ENCODE data around the gene KNSTRN.

KNSTRN gene

GRCh38 chr15:40435710-40436089, 53.2 kb downstream of the KNSTRN start:
- no peak for DNase-seq

DNA sequence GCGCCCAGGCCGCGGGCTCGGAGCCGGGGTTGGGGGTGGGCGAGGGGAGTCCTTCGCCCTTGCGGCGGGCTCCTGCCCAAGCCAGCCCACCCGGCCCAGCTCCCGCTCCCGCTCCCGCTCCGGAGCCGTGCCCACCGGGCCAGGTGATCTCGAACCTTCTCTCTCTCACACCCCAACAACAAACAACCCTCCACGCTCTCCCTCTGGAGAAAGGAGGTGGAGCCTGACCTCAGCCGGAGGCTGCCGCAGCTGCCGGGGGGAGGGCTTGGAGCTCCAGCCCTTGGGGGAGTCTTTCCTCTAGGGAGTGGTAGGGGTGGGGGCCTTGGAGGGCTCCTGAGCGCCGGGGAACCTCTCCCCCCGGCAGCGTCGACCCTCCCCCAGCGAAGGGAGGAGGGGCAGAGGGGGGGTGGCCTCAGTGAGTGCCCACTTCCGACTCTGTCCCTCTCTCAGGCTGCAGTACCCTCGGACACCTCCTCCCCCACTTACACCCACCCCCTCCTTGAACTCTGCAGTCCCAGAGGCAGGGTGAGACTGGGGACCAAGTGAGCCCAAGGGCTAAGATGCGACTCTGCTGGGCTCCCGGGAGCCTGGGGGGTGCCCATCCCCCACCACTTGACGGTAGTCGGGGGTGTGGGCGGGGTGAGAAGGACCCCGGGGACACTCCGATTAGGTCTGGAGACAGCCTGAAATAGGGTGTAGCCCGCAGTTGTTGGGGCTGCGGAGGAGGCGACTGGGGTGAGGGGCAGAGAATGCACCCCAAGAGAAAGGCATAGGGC, 53.8 kb downstream of the KNSTRN start:
- peak; percentile 60 for DNase-seq

DNA sequence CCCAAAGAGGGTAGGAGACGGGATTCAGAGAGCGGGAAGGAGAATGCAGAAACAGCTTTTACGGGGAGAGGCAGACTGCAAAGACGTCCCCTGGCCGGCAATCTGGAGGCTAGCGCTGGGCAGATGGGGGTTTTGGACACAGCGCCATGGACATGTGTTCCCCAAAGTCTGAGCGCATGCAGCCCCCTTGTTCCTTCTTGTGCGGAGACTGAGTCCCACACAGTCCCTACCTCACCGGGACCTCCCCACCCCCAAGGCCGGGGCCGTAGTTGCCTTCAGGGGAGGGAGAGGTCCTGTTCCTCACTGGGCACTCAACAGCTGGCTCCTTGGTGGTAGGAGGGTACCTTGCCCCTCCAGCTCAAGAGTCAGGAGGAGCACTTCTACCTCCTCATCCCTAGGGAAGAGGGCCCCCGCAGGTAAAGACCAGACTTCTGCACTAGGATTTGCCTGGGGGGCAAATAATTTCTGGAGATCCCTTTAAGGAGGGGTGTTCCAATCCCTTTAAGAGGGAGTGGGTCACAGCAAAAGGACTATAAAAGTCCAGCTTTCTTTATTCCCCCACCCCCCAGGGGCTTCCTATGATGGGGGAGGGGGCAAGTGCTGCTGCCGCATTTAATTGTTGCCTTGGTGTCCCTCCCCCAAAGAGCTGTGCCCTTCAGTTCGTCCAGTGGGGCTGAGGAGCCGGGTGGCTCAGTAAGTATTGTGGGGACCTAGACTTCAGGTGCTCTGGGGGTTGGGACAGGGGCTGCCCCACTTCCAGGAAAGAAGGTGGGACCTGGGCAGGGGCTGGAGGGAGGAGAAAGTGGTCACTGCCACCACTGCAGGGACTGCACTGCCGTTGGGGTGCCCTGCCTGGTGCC, 54.6 kb downstream of the KNSTRN start:
- DNase-seq, result no peak

DNA sequence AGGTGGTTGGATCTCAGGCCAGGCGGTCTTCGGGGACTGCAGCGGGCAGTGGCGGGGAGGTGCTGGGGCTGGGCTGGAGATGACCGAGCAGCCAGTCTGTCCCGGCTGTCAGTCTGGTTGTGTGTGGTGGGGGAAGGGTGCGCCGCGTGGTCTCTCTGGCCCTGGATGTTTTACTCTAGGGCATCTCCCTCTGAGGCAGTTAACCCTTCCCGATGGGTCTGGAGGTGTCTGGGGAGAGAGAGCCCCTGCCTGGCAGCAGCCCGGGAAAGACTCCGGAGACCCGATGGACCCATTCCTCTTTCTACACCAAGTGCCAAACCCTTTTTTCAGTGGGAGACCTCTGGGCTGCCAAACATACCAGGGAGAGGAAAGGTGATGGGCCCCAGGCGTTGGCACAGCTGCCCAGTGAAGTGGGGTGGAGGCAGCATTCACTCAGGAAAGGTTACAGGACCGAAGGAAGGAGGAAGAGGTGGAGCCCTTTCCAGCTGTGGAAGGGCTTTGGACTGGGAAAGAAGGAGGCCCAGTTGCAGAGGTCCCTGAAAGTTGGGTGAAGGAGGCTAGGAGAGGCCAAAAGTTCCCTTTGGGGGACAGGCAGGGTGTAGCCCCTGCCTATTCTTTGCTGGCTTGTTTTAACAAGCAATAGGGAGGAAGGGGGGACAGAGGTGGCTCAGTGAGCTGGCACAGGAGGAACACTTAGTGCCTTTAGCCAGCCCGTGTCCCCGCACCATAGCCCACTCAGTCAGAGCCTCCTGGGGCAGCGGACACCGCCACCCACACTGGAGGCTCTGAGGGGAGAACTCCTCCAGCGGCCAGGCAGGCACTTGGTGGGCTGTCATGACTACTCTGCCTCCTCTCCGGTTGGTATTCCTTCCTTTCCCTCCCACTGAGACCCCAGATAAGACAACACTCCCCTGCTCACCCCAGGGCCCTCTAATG, 55.5 kb downstream of the KNSTRN start:
- no peak for DNase-seq

DNA sequence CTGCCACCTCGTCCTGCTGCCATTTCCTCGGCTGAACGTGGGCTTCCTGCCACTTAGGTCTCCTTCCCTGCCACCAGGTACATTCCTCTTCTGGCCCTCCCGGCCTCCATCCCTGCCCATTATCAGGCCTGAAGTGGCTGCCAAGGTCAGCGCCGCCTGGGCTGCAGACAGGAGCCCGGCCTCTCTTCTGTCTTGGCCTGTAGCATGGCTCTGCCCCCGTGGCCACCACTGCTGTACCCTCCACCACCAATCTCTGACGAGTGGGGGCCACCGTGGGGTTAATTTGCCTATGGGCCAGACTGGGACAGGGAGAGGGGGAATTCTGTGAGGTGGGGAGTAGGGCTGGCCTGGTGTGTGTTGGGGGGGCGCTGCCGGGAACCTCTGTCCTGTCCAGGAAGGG, 56.2 kb downstream of the KNSTRN start:
- DNase-seq, result no peak

- DNase-seq, result peak; percentile 9
Measured at GRCh38 chr15:40439461-40439959, 57.0 kb downstream of the KNSTRN start.

- no peak for DNase-seq
Measured at GRCh38 chr15:40439960-40440742, 57.6 kb downstream of the KNSTRN start.

- DNase-seq, result peak; percentile 89
Measured at GRCh38 chr15:40440743-40441564, 58.4 kb downstream of the KNSTRN start, which contains the start of gene BAHD1. Gene BAHD1 (plus strand): TSS chr15:40440953. CDS start chr15:40458465, 17,512 bp downstream.

- DNase-seq, result no peak
Measured at GRCh38 chr15:40441565-40442531, 59.3 kb downstream of the KNSTRN start.

DNA sequence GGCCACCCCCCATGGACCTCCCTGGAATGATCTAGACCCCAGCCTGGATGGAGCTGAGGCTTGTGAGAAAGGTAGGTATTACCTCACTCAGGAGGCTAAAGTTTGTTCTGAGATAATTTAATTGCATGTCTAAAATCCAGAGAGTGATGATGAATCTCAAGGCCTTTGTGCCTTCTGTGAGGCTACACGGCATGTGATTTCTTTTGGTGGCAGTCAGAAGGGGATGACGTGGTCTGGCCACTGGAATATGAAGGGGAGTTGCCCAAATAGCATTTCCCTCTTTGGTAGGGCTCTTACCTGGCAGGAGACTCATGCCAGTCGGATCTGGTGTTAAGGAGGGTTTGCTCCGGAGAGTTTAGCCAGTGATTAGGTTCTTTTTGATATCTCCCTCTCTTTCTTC, 60.7 kb downstream of the KNSTRN start:
- DNase-seq, result no peak

DNA sequence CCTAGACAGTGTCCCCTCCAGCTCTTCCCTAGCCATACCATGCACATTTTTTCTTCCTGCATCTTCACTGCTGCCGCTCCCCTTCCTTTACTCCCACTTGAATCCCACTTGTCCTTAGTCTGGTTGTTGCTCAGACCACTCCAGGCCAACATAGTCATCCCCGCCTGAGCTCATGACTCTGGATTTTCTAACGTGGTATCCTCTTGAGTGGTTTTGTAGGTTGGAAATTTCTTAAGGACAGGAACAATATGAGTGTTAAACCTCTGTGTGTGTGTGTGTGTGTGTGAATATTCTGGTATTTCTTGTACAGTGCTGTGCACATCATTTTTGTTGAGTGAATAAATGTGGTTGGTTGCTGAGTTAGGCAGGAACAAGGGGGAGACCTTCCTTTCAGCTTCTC, 61.3 kb downstream of the KNSTRN start:
- DNase-seq, result no peak
